Activated gamma-delta T cell treated with Interleukin-2 at 50 U/mL for 16 hours (primary cell): ENCODE measurements around the gene TMIGD3.

Experiments
- DNase-seq: peaks from one replicate; pipeline ENCODE4 v3.0.0-alpha.2; 2020

TMIGD3 gene

DNA sequence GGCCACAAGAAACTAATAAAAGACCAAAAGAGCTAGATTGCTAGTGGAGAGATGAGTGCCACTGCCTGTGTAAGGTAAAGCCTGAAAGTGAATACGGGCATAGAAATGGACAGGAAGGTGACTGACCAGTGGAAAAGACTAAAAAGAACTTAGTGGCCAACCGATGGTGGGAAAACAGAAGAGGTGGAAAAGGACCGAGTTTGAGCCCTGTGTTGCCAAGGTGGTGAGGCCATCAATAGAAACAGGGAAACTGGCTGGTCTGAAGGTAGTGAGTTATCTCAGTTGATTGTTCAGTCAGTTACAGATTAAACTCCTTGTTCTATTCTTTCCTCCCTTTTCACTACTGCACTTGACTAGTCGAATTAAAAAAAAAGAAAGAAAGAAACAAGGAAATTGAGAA, 56.9 kb downstream of the TMIGD3 start:
- no peak for DNase-seq

GRCh38 chr1:111444031-111444430, 59.4 kb downstream of the TMIGD3 start:
- DNase-seq = no peak

GRCh38 chr1:111442457-111442856, 61.0 kb downstream of the TMIGD3 start:
- no peak for DNase-seq

DNA sequence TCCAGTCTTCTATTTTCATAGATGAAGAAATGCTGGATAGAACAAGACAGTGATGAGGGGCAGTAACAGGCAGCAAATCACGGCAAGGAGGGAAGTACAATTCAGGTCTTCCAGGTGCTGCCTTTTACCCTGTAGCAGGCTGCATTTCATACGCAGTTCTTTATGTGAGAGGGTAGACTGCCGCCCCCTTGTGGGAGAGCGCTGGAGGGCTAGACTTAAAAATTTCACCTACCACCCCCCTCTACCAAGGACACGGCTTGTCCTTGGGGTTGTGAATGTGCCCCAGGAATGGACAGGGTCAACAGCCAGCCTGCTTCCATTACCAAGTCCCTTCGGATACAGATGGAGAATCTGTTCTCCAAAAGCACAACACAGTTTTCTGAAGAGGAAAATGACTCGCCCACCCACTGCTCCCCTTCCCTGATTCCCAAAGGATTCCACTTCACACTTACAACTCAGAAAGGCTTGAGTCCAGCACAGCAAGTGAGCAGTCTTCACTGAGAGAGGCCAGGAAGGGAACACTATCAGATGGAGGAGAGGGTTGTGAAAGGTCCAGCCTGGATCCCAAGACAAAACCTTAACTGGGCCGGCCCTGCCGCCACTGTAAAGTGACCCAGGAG, 61.8 kb downstream of the TMIGD3 start:
- DNase-seq = peak; percentile 60

GRCh38 chr1:111439461-111440351, 63.7 kb downstream of the TMIGD3 start:
- no peak for DNase-seq

GRCh38 chr1:111436726-111437125, 66.7 kb downstream of the TMIGD3 start:
- DNase-seq = no peak
